HCT116 (cell line): ENCODE measurements around the gene OAT. TPM values are rescaled to one million over a fixed set of nuclear protein-coding genes. Genes with fewer than 3 reads are reported as not detected.

ENCODE experiments used
- ATAC-seq: fragments of 200-7000 bp; cut with Tn5 transposase; 2 replicates; pipeline ENCODE4 v1.9.1; 2020; ENCODE audit warnings: mild to moderate bottlenecking, moderate library complexity
- BruUV-seq: library from RNA; stranded (reverse); fragments of 400-500 nt; replicated peaks from 2 replicates; lab custom pipeline; 2021; lab: Mats Ljungman, UMichigan
- CTCF ChIA-PET: fragments of 300-600 bp; sonication (Branson Sonifier 250); formaldehyde crosslinking; loops from one replicate; lab custom pipeline; 2021; ENCODE audit warnings: antibody characterized with exemption; lab: Charles Lee
- POLR2A ChIA-PET: fragments of 300-600, 350-600 bp; sonication (Branson Sonifier 250); formaldehyde crosslinking; loops from one replicate; lab custom pipeline; 2021; ENCODE audit warnings: antibody characterized with exemption; lab: Charles Lee
- RAD21 ChIA-PET, 2 experiments: fragments of 300-600 bp; sonication (Branson Sonifier 250); formaldehyde crosslinking; loops; one replicate each; lab custom pipeline; 2023; ENCODE audit warnings: low total read pairs in 2 of 2; ENCODE audit not compliant: uncharacterized antibody in 2 of 2, unreplicated experiment in 2 of 2, low non-redundant PET in 1 of 2; lab: Charles Lee
- DNase-seq: peaks from one replicate; pipeline ENCODE4 v3.0.0-alpha.2; 2010; ENCODE audit warnings: low read depth, low spot score
- H2AFZ ChIP-seq: fragments of 200-600 bp; shearing (Covaris generic), sonication (generic); 2 replicates; pipeline ENCODE4 v1.6.1; 2017; ENCODE audit warnings: low read depth, mixed run types, mixed read lengths, antibody characterized with exemption, low read length; ENCODE audit not compliant: poor library complexity, severe bottlenecking
- H3K27ac ChIP-seq: 2 replicates; pipeline ENCODE4 v1.5.1; 2012; ENCODE audit warnings: low read depth, low read length
- H3K27me3 ChIP-seq: fragments of 200-600 bp; sonication (generic); 2 replicates; pipeline ENCODE4 v1.6.1; 2016; ENCODE audit warnings: mixed run types, low read length, mixed read lengths; ENCODE audit not compliant: insufficient read depth
- H3K36me3 ChIP-seq, 2 experiments: fragments of 200-500 bp in 1 of 2; fragments of 200-600 bp in 1 of 2; sonication (Bioruptor generic) in 1 of 2; sonication (generic) in 1 of 2; 2 replicates each; pipeline versions ENCODE4 v1.5.1 to v1.6.1; 2014 to 2016; ENCODE audit warnings: low read length in 2 of 2, inconsistent platforms in 1 of 2, mixed read lengths in 1 of 2, mixed run types in 1 of 2; ENCODE audit not compliant: insufficient read depth in 2 of 2, control insufficient read depth in 1 of 2
- H3K4me1 ChIP-seq, 2 experiments: fragments of 200-600 bp in 1 of 2; sonication (generic) in 1 of 2; 2 replicates each; pipeline versions ENCODE4 v1.5.1 to v1.6.1; 2012 to 2017; ENCODE audit warnings: low read length in 2 of 2, inconsistent platforms in 1 of 2, mild to moderate bottlenecking in 1 of 2, mixed read lengths in 1 of 2, mixed run types in 1 of 2, moderate library complexity in 1 of 2; ENCODE audit not compliant: insufficient read depth in 2 of 2, control insufficient read depth in 1 of 2
- H3K4me2 ChIP-seq: fragments of 200-600 bp; sonication (generic); 2 replicates; pipeline ENCODE4 v1.6.1; 2017; ENCODE audit warnings: mixed run types, low read length, mixed read lengths
- H3K4me3 ChIP-seq, 2 experiments: fragments of 200-600 bp in 1 of 2; sonication (generic) in 1 of 2; replicated peaks in 1 of 2; 2 replicates each; pipeline ENCODE4 v1.5.1; 2011 to 2016; ENCODE audit warnings: low read length in 2 of 2, control low read depth in 1 of 2, low read depth in 1 of 2, mild to moderate bottlenecking in 1 of 2, mixed read lengths in 1 of 2, mixed run types in 1 of 2
- H3K79me2 ChIP-seq: fragments of 200-600 bp; sonication (generic); 2 replicates; pipeline ENCODE4 v1.6.1; 2017; ENCODE audit warnings: mild to moderate bottlenecking, mixed run types, low read length, moderate library complexity, mixed read lengths; ENCODE audit not compliant: insufficient read depth
- H3K9ac ChIP-seq: fragments of 200-600 bp; sonication (generic); 2 replicates; pipeline ENCODE4 v1.6.1; 2016; ENCODE audit warnings: low read length, mixed read lengths
- H3K9me2 ChIP-seq: fragments of 200-600 bp; sonication (generic), shearing (Covaris generic); 2 replicates; pipeline ENCODE4 v1.6.1; 2017; ENCODE audit warnings: mixed run types, mild to moderate bottlenecking, moderate library complexity; ENCODE audit not compliant: insufficient read depth
- H3K9me3 ChIP-seq, 2 experiments: fragments of 200-500 bp in 1 of 2; fragments of 200-600 bp in 1 of 2; sonication (Bioruptor generic) in 1 of 2; sonication (generic) in 1 of 2; 2 replicates each; pipeline ENCODE4 v1.6.1; 2014 to 2017; ENCODE audit warnings: low read length in 2 of 2, mixed read lengths in 2 of 2, inconsistent platforms in 1 of 2, low read depth in 1 of 2, mild to moderate bottlenecking in 1 of 2, mixed run types in 1 of 2, moderate library complexity in 1 of 2; ENCODE audit not compliant: control insufficient read depth in 1 of 2, insufficient read depth in 1 of 2
- H4K20me1 ChIP-seq: fragments of 200-600 bp; sonication (generic), shearing (Covaris generic); 2 replicates; pipeline ENCODE4 v1.6.1; 2017; ENCODE audit warnings: mixed run types, mild to moderate bottlenecking, moderate library complexity; ENCODE audit not compliant: insufficient read depth
- CBX3 ChIP-seq: IDR thresholded peaks from 2 replicates; pipeline ENCODE4 v1.6.1; 2012; ENCODE audit warnings: low read depth
- EZH2phosphoT487 ChIP-seq: fragments of 200-600 bp; IDR thresholded peaks from 2 replicates; pipeline ENCODE4 v1.6.1; 2018; ENCODE audit warnings: antibody characterized with exemption, borderline replicate concordance
- POLR2AphosphoS5 ChIP-seq: IDR thresholded peaks from 2 replicates; pipeline ENCODE4 v1.6.1; 2011; ENCODE audit warnings: mild to moderate bottlenecking, low read depth, low read length, moderate library complexity
- SIN3A ChIP-seq: IDR thresholded peaks from 2 replicates; pipeline ENCODE4 v1.6.1; 2012; ENCODE audit warnings: low read depth
- SRF ChIP-seq: IDR thresholded peaks from 2 replicates; pipeline ENCODE4 v1.6.1; 2012; ENCODE audit warnings: low read depth
- TCF7L2 ChIP-seq: IDR thresholded peaks from 2 replicates; pipeline ENCODE4 v1.7.0; 2011; ENCODE audit warnings: borderline replicate concordance, inconsistent platforms; ENCODE audit not compliant: insufficient read depth, insufficient read length; ENCODE audit errors: extremely low read depth
- intact Hi-C: fragments of 100-400 bp; cut with micrococcal nuclease; formaldehyde crosslinking; loops from 2 replicates; pipeline ENCODE4 v1.10.0; 2022
- total RNA-seq: library from RNA; stranded (reverse); gene quantifications from one replicate; pipeline ENCODE4 v1.2.1, GENCODE V29; 2021; ENCODE audit not compliant: unreplicated experiment
- TF ChIP-seq, protein P1 (sequence below): IDR thresholded peaks from 2 replicates; pipeline ENCODE4 v1.6.1; 2012; ENCODE audit warnings: low read depth

The OAT gene
- total RNA-seq, 1 experiment from 2014 or later: 133 TPM

DNA sequence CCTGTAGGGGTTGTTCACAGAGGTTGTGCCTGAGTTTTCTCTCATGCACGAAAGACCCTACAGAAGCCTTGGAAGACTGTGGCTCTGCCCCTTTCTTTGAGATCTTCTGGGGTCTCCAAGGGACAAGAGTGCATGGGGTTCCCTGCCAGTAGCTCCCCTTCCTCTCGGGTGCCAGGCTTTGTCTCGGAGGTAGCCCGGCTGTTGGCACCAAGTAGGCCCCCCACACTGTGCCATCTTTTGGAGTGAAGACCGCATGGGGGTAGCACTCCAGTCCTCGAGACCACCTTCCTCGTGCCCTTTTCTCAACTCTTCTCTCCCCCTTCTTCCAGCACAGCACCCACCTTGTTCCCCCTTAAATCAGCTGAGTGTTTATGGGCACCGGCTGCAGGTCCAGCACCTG lies 41.6 kb downstream of the OAT start:
- BruUV-seq: no TSS peak
- Histone ChIP-seq H3K36me3 (no peaks in the 10 kb centered on the region), H3K79me2 (no peaks in the 10 kb centered on the region), H3K4me3 (no peak overlapping the region), H3K9me3 (no peaks in the 10 kb centered on the region), H3K9ac (no peak overlapping the region), H2AFZ (no peak overlapping the region), H4K20me1 (no peaks in the 10 kb centered on the region), H3K9me2 (no peaks in the 10 kb centered on the region), H3K27ac (no peak overlapping the region)
- CTCF ChIA-PET: no interaction called here
- DNase-seq: no peak
- ATAC-seq: no peak
- POLR2A ChIA-PET: no interaction called here
- intact Hi-C loops: no loop called here
- RAD21 ChIA-PET: no interaction called here
- TF ChIP-seq POLR2AphosphoS5: no peak
- TF ChIP-seq CBX3: no peak
- TF ChIP-seq, protein P1, sequence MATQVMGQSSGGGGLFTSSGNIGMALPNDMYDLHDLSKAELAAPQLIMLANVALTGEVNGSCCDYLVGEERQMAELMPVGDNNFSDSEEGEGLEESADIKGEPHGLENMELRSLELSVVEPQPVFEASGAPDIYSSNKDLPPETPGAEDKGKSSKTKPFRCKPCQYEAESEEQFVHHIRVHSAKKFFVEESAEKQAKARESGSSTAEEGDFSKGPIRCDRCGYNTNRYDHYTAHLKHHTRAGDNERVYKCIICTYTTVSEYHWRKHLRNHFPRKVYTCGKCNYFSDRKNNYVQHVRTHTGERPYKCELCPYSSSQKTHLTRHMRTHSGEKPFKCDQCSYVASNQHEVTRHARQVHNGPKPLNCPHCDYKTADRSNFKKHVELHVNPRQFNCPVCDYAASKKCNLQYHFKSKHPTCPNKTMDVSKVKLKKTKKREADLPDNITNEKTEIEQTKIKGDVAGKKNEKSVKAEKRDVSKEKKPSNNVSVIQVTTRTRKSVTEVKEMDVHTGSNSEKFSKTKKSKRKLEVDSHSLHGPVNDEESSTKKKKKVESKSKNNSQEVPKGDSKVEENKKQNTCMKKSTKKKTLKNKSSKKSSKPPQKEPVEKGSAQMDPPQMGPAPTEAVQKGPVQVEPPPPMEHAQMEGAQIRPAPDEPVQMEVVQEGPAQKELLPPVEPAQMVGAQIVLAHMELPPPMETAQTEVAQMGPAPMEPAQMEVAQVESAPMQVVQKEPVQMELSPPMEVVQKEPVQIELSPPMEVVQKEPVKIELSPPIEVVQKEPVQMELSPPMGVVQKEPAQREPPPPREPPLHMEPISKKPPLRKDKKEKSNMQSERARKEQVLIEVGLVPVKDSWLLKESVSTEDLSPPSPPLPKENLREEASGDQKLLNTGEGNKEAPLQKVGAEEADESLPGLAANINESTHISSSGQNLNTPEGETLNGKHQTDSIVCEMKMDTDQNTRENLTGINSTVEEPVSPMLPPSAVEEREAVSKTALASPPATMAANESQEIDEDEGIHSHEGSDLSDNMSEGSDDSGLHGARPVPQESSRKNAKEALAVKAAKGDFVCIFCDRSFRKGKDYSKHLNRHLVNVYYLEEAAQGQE: no peak
- TF ChIP-seq SIN3A: no peak
- TF ChIP-seq EZH2phosphoT487: no peak
- TF ChIP-seq SRF: no peak
- no peak for TF ChIP-seq TCF7L2
- TF ChIP-seq, all 23 proteins: peak for 0
- Histone ChIP-seq H3K27me3 (no peaks in the 10 kb centered on the region), H3K4me1 (peaks cover 12 to 18% of the 10 kb centered on the region in 2 experiments), H3K4me2 (no peak overlapping the region)
